Measurements from ENCODE around the gene WDR72.
"Not testable (repeated sequence)": the region's sequence is repeated elsewhere in the genome, so short reads cannot be mapped to it uniquely, and the experiment has no call there.

WDR72 gene

GRCh38 chr15:53540626-53541300 lies 218.7 kb downstream of the WDR72 start:
- H3K9me3 ChIP-seq (ENCODE audit: control insufficient read depth, low read length): not testable (repeated sequence)

GRCh38 chr15:53539878-53540277 lies 219.6 kb downstream of the WDR72 start:
- Histone ChIP-seq H3K27me3 (ENCODE audit: control insufficient read depth, insufficient read depth, low read length) (no peaks in the 10 kb centered on the region), H3K4me1 (ENCODE audit: control insufficient read depth, insufficient read depth, low read length) (no peaks in the 10 kb centered on the region), H3K9ac (ENCODE audit: low read length) (no peak overlapping the region), H3K36me3 (ENCODE audit: control insufficient read depth, insufficient read depth, low read length) (no peaks in the 10 kb centered on the region), H3K9me3 (ENCODE audit: control insufficient read depth, low read length) (no peaks in the 10 kb centered on the region), H3K4me3 (ENCODE audit: low read length) (no peak overlapping the region)

More at GRCh38 chr15:53540626-53541300, 218.7 kb downstream of the WDR72 start:
- not testable (repeated sequence) for H3K4me1 ChIP-seq (ENCODE audit: control insufficient read depth, insufficient read depth, low read length); H3K27me3 ChIP-seq (ENCODE audit: control insufficient read depth, insufficient read depth, low read length); H3K9ac ChIP-seq (ENCODE audit: low read length); H3K36me3 ChIP-seq (ENCODE audit: control insufficient read depth, insufficient read depth, low read length); H3K4me3 ChIP-seq (ENCODE audit: low read length)

DNA sequence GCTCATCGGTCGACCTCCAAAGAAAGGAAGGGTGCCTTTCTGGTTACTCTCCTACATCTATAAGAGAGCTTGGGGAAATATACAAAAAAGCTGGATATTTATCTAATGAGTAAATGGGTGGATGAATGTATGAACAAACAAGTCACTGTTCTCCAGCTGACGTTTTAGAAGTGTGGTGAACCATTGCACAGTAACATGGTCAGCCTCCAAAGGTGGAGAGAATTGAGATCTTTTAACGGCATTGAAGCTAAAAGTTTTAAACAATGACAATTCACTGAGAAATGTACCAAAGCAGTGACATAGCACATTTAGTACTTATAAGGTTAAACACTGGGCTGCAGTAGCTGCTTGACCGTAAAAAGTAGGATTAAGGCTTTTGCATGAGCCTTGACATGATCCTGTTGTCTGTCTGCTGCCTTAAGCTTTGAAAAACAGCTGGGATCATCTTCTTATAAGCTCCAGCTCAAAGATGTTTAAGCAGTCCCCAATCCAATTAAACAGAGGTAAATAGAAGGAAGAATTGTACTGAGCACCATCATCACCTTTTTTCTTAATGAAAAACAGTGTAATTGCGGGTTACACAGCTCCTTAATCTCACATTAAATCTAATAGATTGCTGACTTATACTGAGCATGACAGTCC lies 222.9 kb downstream of the WDR72 start:
- no peak overlapping the region for H3K4me3 ChIP-seq (ENCODE audit: low read length)
- H3K4me1 ChIP-seq (ENCODE audit: control insufficient read depth, insufficient read depth, low read length): no peaks in the 10 kb centered on the region
- no peak overlapping the region for H3K9ac ChIP-seq (ENCODE audit: low read length)
- H3K27me3 ChIP-seq (ENCODE audit: control insufficient read depth, insufficient read depth, low read length): no peaks in the 10 kb centered on the region
- H3K36me3 ChIP-seq (ENCODE audit: control insufficient read depth, insufficient read depth, low read length): no peaks in the 10 kb centered on the region
- H3K9me3 ChIP-seq (ENCODE audit: control insufficient read depth, low read length): no peaks in the 10 kb centered on the region

DNA sequence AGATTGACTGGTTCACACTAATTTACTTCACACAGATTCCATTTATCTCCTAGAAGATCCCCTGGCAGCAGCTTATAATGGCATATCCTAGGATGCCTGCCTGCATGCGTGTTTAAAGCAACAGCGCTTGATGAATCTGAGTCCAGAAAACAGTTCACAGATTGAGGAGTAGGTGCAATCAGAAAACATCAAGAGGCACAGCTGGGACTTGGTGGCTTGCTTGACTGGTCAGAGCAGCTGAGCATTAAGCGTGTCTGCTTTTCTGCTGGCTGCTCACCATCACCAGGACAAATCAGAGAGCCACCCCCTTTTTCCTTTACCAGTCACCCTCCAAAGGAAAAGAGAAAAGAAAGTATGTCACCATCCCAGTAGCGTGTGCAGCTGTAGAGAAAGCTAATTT lies 223.6 kb downstream of the WDR72 start:
- H3K9ac ChIP-seq (ENCODE audit: low read length): no peak overlapping the region
- H3K9me3 ChIP-seq (ENCODE audit: control insufficient read depth, low read length): no peaks in the 10 kb centered on the region
- H3K4me3 ChIP-seq (ENCODE audit: low read length): no peak overlapping the region
- no peaks in the 10 kb centered on the region for H3K27me3 ChIP-seq (ENCODE audit: control insufficient read depth, insufficient read depth, low read length)
- no peaks in the 10 kb centered on the region for H3K36me3 ChIP-seq (ENCODE audit: control insufficient read depth, insufficient read depth, low read length)
- H3K4me1 ChIP-seq (ENCODE audit: control insufficient read depth, insufficient read depth, low read length): no peaks in the 10 kb centered on the region

- no peaks in the 10 kb centered on the region for H3K27me3 ChIP-seq (ENCODE audit: control insufficient read depth, insufficient read depth, low read length)
- no peaks in the 10 kb centered on the region for H3K36me3 ChIP-seq (ENCODE audit: control insufficient read depth, insufficient read depth, low read length)
- H3K9ac ChIP-seq (ENCODE audit: low read length): no peak overlapping the region
- no peak overlapping the region for H3K4me3 ChIP-seq (ENCODE audit: low read length)
- H3K4me1 ChIP-seq (ENCODE audit: control insufficient read depth, insufficient read depth, low read length): no peaks in the 10 kb centered on the region
- H3K9me3 ChIP-seq (ENCODE audit: control insufficient read depth, low read length): no peaks in the 10 kb centered on the region
These were observed 225.2 kb downstream of the WDR72 start for GRCh38 chr15:53534105-53534839.

GRCh38 chr15:53530761-53531160 lies 228.7 kb downstream of the WDR72 start:
- H3K9me3 ChIP-seq (ENCODE audit: control insufficient read depth, low read length): no peaks in the 10 kb centered on the region
- H3K4me3 ChIP-seq (ENCODE audit: low read length): no peak overlapping the region
- no peaks in the 10 kb centered on the region for H3K36me3 ChIP-seq (ENCODE audit: control insufficient read depth, insufficient read depth, low read length)
- no peak overlapping the region for H3K9ac ChIP-seq (ENCODE audit: low read length)
- no peaks in the 10 kb centered on the region for H3K4me1 ChIP-seq (ENCODE audit: control insufficient read depth, insufficient read depth, low read length)
- no peaks in the 10 kb centered on the region for H3K27me3 ChIP-seq (ENCODE audit: control insufficient read depth, insufficient read depth, low read length)

DNA sequence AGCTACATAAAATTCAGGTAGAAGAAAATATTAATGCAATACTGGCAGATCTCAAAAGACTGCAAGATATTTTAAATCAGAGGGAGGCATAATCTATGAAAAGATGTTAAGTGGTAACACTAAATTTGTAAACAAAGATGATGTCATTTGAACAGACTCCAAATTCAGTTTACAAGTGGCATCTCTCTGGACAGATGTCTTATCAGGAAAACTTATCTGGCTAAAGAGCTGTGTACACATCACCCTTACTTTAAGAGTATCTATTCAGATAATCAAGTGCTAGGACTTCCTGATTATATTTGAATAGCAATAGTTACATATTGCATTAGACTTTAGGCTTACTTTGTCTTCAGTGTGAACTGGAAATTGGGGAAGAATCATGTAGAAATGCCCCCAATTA lies 231.5 kb downstream of the WDR72 start:
- no peaks in the 10 kb centered on the region for H3K9me3 ChIP-seq (ENCODE audit: control insufficient read depth, low read length)

GRCh38 chr15:53525894-53526293 lies 233.6 kb downstream of the WDR72 start:
- Histone ChIP-seq H3K27me3 (ENCODE audit: control insufficient read depth, insufficient read depth, low read length) (no peaks in the 10 kb centered on the region), H3K9me3 (ENCODE audit: control insufficient read depth, low read length) (no peaks in the 10 kb centered on the region), H3K36me3 (ENCODE audit: control insufficient read depth, insufficient read depth, low read length) (no peaks in the 10 kb centered on the region), H3K4me3 (ENCODE audit: low read length) (no peak overlapping the region), H3K4me1 (ENCODE audit: control insufficient read depth, insufficient read depth, low read length) (no peaks in the 10 kb centered on the region), H3K9ac (ENCODE audit: low read length) (no peak overlapping the region)

More for the DNA sequence above, 231.5 kb downstream of the WDR72 start:
- no peak overlapping the region for H3K9ac ChIP-seq (ENCODE audit: low read length)
- H3K27me3 ChIP-seq (ENCODE audit: control insufficient read depth, insufficient read depth, low read length): no peaks in the 10 kb centered on the region
- no peaks in the 10 kb centered on the region for H3K4me1 ChIP-seq (ENCODE audit: control insufficient read depth, insufficient read depth, low read length)
- H3K4me3 ChIP-seq (ENCODE audit: low read length): no peak overlapping the region
- H3K36me3 ChIP-seq (ENCODE audit: control insufficient read depth, insufficient read depth, low read length): no peaks in the 10 kb centered on the region

GRCh38 chr15:53522991-53523390 lies 236.5 kb downstream of the WDR72 start:
- Histone ChIP-seq H3K4me1 (ENCODE audit: control insufficient read depth, insufficient read depth, low read length) (no peaks in the 10 kb centered on the region), H3K36me3 (ENCODE audit: control insufficient read depth, insufficient read depth, low read length) (no peaks in the 10 kb centered on the region), H3K4me3 (ENCODE audit: low read length) (no peak overlapping the region), H3K9me3 (ENCODE audit: control insufficient read depth, low read length) (no peaks in the 10 kb centered on the region), H3K9ac (ENCODE audit: low read length) (no peak overlapping the region), H3K27me3 (ENCODE audit: control insufficient read depth, insufficient read depth, low read length) (no peaks in the 10 kb centered on the region)

DNA sequence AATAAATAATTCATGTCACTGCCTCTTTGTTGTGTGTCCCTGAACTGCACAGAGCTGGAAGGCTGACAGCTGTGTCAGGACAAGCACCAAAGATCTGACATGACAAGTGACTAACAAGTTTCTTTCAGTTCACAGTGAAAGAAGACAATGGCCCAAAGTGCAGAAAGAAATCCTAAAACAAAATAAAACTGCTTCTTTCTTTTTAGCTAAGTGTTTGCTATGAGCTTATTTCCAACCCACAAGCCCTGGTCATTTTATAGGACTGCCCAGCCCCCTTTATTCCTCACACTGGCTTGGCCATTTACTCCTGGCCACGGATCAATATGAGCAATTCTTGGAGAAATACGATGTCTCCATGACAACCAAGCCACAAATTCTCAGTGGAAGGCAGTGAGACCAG lies 238.5 kb downstream of the WDR72 start:
- Histone ChIP-seq H3K9me3 (ENCODE audit: control insufficient read depth, low read length) (no peaks in the 10 kb centered on the region), H3K4me1 (ENCODE audit: control insufficient read depth, insufficient read depth, low read length) (no peaks in the 10 kb centered on the region), H3K27me3 (ENCODE audit: control insufficient read depth, insufficient read depth, low read length) (no peaks in the 10 kb centered on the region), H3K4me3 (ENCODE audit: low read length) (no peak overlapping the region), H3K9ac (ENCODE audit: low read length) (no peak overlapping the region), H3K36me3 (ENCODE audit: control insufficient read depth, insufficient read depth, low read length) (no peaks in the 10 kb centered on the region)

DNA sequence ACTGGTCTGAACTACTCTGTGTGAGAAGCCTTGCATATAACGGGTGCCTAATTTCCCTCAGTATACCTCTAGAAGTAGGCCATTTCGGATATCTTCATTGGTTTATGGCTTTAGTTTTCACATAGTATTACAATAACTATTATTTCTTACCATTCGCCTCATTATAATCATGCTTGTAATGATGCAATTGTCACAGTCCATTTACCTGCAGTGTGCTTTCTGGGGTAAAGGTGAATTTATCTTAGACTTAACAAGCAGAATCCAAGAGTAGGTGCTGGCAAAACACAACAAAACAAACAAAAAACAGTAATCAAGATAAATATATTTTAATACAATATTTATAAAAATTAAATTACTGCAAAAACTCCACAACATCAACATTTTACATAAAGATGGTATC lies 246.0 kb downstream of the WDR72 start:
- H3K9ac ChIP-seq (ENCODE audit: low read length): no peak overlapping the region
- H3K4me1 ChIP-seq (ENCODE audit: control insufficient read depth, insufficient read depth, low read length): no peaks in the 10 kb centered on the region
- no peaks in the 10 kb centered on the region for H3K27me3 ChIP-seq (ENCODE audit: control insufficient read depth, insufficient read depth, low read length)
- H3K9me3 ChIP-seq (ENCODE audit: control insufficient read depth, low read length): no peaks in the 10 kb centered on the region
- no peaks in the 10 kb centered on the region for H3K36me3 ChIP-seq (ENCODE audit: control insufficient read depth, insufficient read depth, low read length)
- no peak overlapping the region for H3K4me3 ChIP-seq (ENCODE audit: low read length)

DNA sequence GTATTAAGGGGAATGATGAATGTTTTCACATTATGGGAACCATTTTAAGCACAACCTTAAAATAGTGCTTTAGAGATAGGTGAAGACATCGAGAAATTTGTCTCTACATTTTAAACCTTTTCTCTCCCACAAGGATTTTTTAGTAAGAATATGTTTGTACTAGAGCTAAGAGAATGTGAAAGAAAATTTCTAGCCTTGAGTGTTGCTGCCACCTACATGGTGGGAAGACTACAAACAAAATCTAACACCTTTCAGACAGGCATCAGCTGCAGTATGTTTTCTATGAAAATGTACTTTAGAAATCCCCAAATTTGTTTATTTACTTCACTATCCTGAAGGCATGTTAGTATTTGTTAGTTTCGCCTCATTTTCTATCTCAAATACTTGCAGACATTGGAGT lies 247.4 kb downstream of the WDR72 start:
- H3K9me3 ChIP-seq (ENCODE audit: control insufficient read depth, low read length): no peaks in the 10 kb centered on the region

More for the DNA sequence above, 247.4 kb downstream of the WDR72 start:
- no peaks in the 10 kb centered on the region for H3K4me1 ChIP-seq (ENCODE audit: control insufficient read depth, insufficient read depth, low read length)
- H3K4me3 ChIP-seq (ENCODE audit: low read length): no peak overlapping the region
- H3K36me3 ChIP-seq (ENCODE audit: control insufficient read depth, insufficient read depth, low read length): no peaks in the 10 kb centered on the region
- H3K27me3 ChIP-seq (ENCODE audit: control insufficient read depth, insufficient read depth, low read length): no peaks in the 10 kb centered on the region
- H3K9ac ChIP-seq (ENCODE audit: low read length): no peak overlapping the region

Measured in mucosa of stomach (tissue), 1 donor.